GM18519 (cell line): ENCODE measurements around the gene CYSTM1.

Experiments used
- ATAC-seq: cut with Tn5 transposase; IDR thresholded peaks from one replicate; pipeline ENCODE4 v1.9.1; 2021; ENCODE audit warnings: mild to moderate bottlenecking, moderate library complexity; ENCODE audit not compliant: unreplicated experiment, low FRiP score

The CYSTM1 gene

DNA sequence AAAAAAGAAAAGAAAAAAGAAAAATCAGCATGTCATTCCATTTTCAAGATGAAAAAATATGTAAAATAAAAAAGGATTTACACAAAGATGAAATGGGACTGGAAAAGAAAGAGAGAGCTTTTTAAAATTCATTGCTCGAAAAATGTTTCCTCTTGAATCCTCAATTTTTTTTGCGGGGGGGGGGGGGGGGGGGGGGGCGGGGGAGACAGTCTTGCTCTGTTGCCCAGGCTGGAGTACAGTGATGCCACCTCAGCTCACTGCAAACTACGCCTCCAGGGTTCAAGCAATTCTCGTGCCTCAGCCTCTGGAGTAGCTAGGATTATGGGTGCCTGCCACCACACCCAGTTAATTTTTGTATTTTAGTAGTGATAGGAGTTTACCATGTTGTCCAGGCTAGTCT lies 111.4 kb downstream of the CYSTM1 start:
- ATAC-seq = no peak

DNA sequence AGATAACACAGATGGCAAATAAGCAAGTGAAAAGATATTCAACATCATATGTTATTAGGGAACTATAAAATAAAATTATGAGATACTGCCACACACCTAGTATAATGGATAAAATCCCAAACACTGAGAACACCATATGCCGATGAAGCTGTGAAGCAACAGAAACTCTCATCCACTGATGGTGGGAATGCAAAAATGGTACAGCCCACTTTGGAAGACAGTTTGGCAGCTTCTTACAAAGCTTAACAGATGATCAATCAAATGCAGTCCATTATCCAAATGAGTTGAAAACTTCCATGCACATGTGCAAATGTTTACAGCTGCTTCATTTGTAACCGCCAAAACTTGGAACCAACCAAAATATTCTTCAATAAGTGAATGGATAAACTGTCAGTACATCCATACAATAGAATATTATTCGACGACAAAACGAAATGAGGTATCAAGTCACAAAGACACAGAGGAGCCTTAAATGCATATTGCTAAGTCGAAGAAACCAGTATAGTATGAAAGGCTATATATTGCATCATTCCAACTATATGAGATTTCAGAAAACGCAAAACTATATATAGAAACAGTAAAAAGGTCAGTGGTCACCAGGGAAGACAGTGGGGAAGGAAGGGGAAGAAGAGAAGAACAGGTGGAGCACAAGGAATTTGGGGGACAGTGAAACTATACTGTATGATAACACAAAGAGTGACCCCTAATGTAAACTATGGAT lies 113.0 kb downstream of the CYSTM1 start:
- no peak for ATAC-seq

GRCh38 chr5:140292212-140293036 lies 117.4 kb downstream of the CYSTM1 start:
- ATAC-seq = no peak
